NCI-H187 treated with DMSO at 0.1 percent for 48 hours (cell line): ENCODE results near the gene HCAR3.
"Not testable (repeated sequence)": the region's sequence is repeated elsewhere in the genome, so short reads cannot be mapped to it uniquely, and the experiment has no call there.

Source experiments
- DNase-seq: peaks from one replicate; lab custom pipeline; 2025; lab: John Stamatoyannopoulos, UW

HCAR3 gene

DNA sequence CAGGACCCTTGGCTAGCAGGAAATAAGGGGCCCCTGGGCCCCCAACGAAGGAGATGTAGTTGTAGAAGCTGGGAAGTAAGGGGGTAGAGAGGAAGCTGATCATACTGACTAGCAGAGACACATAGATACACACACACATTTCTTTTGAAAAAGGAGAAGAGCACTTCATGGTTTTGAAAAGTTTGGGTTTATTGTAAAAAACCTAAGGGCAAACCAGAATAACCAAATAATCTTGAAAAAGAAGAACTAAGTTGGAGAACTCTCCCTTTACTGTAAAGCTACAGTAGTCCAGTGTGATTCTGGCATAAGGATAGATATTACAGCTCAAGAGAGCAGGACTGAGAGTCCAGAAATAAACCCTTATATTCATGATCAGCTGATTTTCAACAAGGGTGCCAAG lies 5.8 kb upstream of the HCAR3 start:
- DNase-seq = no peak

DNA sequence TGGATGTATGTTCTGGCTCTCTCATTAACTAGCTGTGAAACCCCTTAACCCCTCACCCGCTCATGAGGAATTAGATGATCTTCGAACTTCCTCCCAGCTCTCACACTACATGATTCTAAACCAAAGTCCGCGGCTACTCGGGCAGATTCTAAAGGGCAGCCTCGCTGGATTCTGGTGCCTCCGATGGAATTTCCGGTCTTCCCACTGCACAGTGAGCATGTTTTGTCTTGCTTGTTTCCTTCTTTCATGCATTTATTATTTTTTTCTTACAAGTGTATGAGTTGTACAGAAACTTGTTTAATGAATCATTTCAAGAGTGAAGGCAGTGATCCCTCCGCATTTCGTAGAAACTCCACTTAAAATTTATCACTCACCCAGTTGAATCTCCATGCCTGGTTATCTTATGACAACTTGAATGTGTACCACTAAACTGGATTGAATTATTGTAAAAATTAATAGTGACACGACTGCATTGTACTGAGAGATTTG lies 4.5 kb upstream of the HCAR3 start:
- DNase-seq = no peak

DNA sequence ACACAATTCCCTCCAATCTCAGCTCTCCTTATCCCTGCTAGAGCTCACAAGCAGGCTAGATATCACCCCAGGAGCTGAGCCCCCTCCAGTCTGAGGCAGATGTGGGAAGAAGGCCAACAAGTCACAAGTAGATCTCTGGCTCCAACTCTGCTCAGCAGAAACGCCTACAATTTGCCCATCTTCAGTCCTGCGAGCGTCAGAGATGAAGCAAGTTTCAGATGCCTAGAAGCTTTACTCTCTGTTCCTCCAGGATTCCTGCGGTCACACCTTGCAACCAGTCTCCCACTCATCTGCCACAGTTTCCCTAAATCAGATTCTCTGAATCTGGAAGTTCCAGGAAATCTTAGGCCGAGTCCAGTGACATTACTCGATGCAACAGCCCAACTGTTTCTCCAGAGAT lies 1.4 kb downstream of the HCAR3 start:
- DNase-seq = not testable (repeated sequence)

DNA sequence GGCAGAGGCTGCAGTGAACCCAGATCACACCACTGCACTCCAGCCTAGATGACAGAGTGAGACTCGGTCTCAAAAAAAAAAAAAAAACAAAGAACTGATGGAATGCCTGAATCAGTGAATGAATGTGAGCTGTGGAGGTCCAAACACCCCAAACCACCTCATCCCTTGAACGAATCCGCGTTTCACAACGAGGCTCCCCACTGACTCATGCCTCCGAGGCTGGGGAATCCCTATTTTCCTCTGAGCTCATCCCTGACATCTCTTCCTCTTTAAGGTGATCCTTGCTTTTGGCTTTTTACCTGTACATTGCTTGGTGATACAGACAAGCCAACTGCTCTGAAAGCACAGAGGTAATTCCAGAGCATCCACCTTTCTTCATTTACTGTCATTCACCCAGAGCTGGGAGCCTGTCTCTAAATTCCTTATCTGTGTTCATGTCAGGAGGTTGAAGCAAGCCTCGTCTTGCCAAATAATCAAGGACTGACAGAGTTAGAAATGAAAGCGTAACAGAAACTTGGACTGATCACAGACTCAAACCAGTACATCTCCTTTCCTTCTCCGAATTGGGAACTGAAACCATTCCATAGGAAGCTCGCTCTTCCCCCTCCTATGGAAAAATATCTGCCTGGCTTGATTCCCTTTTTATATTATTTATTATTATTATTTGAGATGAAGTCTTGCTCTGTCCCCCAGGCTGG lies 3.0 kb downstream of the HCAR3 start:
- DNase-seq = not testable (repeated sequence)

DNA sequence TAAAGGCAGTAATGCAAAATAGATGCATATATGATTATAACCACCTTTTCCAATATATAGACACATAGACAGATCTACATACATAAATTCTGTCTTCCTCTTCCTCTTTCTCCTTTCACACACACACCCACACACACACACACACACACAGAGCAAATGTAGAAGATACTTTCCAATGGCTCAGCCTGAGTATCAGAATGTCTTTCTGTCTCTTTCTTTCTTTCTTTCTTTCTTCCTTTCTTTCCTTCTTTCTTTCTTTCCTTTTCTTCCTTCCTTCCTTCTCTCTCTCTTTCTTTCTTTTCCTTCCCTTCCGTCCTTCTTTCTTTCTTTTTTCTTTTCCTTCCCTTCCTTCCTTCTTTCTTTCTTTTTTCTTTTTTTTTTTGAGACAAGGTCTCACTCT lies 5.3 kb downstream of the HCAR3 start:
- not testable (repeated sequence) for DNase-seq

DNA sequence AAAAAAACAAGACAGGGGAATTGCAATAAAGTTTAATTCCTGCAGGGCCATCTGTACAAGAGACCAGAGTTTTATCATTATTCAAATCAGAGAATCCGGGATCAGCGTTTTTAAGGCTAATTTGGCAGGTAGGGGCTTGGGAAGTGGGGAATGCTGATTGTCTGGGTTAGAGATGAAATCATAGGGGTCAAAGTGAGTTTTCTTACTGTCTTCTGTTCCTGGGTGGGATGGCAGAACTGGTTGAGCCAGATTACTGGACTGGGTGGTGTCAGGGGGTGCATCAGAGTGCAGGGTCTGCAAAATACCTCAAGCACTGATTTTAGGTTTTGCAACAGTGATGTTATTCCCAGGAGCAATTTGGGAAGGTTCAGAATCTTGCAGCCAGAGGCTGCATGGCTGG lies 6.3 kb downstream of the HCAR3 start:
- not testable (repeated sequence) for DNase-seq

DNA sequence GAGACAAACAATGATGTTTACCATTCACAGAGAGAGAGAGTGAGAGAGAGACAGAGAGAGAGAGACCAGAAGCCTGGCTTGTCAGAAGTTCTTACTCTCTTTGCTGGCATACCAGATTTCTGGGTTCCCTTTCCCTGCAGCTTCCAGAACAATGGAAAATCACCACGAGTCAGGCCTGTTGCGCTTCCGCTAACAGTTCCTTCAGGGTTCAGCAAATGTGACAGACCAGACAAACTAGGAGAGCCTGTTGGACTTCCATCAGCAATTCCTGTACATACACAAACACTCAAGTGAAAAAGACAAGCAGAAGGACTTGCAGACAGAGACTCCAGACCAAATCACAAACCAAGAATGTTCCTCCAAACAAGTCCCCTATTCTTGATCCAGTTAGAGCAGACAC lies 7.3 kb downstream of the HCAR3 start:
- not testable (repeated sequence) for DNase-seq

DNA sequence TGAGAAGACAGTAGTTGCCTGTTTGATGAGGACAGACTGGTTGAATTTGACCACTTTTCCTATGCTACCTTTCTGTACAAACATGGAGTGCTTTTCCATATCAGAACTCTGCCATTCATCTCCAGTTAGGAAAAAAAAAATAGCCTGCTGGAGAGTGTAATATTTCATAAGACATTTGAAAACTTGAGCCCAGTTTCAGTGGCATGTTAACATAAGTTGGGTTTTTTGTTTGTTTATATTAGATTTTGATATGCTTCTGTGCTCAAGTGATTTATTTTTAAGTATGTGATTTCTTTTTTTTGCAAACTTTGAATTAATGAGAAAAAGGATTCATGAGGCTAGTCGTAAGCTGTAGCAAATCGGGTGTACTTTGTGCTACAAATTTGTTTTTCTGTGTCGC lies 12.8 kb downstream of the HCAR3 start:
- not testable (repeated sequence) for DNase-seq

DNA sequence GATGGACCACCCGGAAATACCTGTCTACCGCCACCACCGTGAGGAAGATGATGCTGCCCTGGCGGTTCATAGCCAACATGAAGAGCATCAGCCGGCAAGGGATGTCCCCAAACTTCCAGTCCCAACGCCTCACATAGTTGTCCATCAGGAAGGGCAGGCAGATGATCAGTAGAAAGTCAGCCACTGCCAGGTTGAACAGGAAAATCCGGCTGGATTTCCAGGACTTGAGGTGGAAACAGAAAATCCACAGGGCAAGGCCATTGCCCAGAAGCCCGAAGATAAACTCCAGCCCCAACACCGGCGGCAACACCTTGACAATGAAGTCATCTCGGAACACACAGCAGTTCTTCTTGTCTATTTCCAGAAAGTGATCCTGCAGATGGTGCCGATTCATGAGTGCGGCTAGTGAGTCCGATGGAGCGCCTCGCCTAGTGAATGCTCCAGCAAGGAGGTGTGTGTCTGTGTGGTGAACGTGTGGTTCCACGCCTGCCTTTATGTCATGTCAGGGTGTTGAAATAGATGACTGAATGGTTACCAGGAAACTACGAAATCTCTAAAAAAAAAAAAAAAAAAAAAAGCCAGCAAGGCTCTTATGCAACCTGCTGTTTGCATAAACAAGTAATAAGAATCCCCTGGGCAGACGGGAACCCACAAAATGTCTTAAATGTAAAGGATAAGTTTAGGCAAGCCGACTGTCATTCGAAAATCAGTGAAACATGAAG lies 13.6 kb downstream of the HCAR3 start, which contains the start of gene HCAR2:
HCAR2 (minus strand) TSS at position 468 of the 722 bp plus-strand sequence; CDS start at position 394, 74 bp downstream.
- not testable (repeated sequence) for DNase-seq

DNA sequence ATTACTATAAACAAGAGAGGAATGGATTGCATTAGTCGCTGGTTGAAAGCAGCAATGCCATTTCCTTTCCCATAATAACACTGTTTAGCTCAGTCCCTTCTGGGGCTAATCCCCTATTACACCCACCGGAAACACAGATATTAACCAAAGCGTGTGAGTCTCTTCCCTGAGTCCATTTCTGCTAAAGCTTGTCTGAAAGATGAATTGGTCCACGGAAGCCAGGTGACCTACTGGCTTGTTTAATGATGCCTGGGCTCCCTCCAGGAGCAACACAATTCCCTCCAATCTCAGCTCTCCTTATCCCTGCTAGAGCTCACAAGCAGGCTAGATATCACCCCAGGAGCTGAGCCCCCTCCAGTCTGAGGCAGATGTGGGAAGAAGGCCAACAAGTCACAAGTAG lies 15.1 kb downstream of the HCAR3 start:
- not testable (repeated sequence) for DNase-seq

DNA sequence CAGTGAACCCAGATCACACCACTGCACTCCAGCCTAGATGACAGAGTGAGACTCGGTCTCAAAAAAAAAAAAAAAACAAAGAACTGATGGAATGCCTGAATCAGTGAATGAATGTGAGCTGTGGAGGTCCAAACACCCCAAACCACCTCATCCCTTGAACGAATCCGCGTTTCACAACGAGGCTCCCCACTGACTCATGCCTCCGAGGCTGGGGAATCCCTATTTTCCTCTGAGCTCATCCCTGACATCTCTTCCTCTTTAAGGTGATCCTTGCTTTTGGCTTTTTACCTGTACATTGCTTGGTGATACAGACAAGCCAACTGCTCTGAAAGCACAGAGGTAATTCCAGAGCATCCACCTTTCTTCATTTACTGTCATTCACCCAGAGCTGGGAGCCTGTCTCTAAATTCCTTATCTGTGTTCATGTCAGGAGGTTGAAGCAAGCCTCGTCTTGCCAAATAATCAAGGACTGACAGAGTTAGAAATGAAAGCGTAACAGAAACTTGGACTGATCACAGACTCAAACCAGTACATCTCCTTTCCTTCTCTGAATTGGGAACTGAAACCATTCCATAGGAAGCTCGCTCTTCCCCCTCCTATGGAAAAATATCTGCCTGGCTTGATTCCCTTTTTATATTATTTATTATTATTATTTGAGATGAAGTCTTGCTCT lies 16.4 kb downstream of the HCAR3 start:
- DNase-seq = not testable (repeated sequence)

DNA sequence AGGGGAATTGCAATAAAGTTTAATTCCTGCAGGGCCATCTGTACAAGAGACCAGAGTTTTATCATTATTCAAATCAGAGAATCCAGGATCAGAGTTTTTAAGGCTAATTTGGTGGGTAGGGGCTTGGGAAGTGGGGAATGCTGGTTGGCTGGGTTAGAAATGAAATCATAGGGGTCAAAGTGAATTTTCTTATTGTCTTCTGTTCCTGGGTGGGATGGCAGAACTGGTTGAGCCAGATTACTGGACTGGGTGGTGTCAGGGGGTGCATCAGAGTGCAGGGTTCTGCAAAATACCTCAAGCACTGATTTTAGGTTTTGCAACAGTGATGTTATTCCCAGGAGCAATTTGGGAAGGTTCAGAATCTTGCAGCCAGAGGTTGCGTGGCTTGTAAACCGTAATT lies 19.7 kb downstream of the HCAR3 start:
- DNase-seq = not testable (repeated sequence)

DNA sequence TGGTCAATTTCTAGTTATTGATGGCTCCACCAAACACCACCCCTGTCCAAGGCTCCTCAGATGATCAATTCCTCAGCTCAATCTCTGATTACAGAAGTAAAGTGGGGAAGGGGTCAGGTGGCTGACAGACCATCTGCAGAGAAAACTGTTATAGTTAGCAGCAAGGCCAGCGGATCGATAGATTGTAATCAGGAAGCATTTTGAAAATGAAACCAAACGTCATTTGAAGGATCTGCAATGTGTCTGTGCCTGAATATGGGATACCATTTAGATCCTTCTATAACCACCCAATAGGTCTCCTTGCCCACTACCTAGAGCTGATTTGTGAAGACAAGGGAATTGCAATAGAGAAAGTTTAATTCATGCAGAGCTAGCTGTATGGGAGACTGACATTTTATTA lies 25.0 kb downstream of the HCAR3 start:
- no peak for DNase-seq

DNA sequence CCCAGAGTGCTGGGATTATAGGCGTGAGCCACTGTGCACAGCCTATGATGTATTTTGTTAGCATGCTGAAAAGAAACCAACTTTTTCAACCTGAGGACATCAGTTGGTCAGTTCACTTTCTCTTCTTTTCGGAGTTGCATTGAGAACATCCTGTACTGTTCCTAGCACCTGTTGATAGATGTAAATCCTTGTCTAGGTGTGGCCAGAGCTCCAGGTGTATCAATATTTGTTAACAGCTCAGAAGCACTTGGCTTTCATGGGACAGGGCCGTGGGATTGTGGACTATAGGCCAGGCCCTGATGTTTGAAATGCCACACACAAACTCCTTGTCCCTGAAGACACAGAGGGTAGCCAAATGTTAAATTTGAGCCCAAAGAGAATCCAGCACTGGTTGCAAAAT lies 28.3 kb downstream of the HCAR3 start:
- no peak for DNase-seq

DNA sequence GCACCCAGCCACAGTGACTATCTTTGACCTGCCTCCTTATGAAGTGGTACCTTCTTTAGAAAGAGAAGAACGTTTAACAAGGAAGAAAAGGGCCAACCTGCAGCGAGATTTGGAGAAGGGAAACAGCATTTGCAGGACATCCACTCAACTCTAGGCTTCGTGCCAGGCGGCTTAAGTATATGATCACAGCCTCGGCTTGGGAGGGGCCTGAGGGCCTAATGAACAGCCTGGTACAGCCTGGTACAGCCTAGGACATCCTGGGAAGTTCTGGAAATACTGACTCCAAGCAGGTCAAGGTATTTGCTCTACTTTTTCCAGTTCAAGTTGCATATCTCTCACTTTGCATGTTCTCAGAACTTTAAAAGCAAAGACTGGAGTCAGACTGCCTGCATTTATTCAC lies 29.5 kb downstream of the HCAR3 start:
- DNase-seq = peak; percentile 14

DNA sequence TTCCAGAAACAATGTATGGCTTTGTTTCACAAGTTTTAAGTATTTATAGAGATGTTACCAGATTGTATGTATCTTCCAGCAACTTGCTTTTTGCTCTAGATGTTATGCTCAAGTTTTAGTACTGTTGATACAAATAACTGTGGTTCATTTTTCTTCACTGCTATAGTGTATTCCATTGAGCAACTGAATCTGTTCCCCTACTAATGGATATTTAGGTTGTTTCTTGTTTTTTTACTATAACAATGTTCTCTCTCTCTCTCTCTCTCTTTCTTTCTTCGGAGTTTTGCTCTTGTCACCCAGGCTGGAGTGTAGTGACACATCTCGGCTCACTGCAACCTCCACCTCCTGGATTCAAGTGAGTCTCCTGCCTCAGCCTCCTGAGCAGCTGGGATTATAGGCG lies 30.1 kb downstream of the HCAR3 start:
- no peak for DNase-seq

DNA sequence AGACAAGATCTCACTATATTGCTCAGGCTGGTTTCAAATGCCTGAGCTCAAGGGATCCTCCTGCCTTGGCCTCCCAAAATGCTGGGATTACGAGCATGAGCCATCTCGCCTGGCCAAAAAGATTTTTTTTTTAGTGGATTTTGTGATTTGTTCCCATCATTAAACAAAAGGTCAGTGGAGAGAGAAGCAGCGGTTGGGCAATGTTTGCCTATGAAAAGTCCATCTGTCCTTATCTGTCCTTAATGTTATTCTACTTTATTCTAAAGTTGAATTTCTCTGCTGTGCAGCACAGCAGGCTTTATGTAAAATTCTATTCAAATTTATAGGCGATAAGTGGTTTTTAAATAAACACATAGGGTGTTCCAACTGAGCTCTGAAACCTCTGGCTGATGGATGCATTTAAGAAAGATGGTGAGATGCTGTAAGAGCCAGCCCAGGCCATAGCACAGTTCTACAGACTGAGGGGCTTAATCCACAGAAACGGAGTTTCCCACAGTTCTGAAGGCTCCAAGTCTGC lies 32.3 kb downstream of the HCAR3 start:
- no peak for DNase-seq

DNA sequence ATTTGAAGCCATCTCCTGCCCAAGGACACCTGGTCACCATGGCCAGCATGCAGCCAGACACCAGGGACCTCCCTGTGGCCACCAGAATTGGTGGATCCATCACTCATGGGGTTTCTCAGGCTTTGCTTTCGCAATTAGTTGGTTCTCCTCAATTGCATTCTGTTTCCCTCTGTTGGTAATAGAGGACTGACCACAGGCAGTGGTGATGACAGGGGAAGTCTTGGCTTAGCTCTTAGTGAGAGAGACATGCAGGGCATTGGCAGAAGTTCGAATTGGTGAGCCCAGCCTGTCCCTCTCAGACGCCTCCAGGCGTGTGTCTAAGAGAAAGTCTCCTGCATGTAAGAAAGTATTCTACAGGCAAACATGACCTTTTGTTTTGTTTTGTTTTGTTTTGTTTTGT lies 34.8 kb downstream of the HCAR3 start:
- DNase-seq = no peak

DNA sequence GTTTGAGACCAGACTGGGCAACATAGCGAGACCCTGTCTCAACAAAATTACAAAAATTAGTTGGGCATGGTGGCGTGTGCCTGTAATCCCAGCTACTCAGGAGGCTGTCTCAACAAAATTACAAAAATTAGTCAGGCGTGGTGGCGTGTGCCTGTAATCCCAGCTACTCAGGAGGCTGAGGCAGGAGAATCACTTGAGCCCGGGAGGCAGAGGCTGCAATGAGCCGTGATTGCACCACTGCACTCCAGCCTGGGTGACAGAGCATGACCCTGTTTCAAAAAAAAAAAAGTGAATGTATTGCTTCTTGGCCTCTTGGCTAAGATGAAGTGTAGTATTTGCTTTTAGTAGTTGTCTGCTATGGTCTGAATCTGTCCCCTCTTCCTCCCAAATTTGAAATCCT lies 35.6 kb downstream of the HCAR3 start:
- DNase-seq = not testable (repeated sequence)

DNA sequence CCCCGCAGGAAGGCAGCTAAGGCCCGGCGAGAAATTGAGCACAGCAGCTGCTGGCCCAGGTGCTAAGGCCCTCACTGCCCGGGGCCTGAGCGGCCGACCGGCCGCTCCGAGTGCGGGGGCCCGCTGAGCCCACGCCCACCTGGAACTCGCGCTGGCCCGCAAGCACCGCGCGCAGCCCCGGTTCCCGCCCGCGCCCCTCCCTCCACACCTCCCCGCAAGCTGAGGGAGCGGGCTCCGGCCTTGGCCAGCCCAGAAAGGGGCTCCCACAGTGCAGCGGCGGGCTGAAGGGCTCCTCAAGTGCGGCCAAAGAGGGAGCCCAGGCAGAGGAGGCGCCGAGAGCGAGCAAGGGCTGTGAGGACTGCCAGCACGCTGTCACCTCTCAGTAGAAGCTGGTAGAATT lies 39.8 kb downstream of the HCAR3 start:
- not testable (repeated sequence) for DNase-seq

DNA sequence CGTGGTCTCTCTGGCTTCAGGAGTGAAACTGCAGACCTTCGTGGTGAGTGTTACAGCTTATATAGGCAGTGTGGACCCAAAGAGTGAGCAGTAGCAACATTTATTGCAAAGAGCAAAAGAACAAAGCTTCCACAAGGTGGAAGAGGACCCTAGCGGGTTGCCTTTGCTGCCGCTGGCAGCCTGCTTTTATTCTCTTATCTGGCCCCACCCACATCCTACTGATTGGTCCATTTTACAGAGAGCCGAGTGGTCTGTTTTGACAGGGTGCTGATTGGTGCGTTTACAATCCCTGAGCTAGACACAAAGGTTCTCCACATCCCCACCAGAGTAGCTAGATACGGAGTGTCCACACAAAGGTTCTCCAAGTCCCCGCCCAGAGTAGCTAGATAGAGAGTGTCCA lies 40.6 kb downstream of the HCAR3 start:
- DNase-seq = not testable (repeated sequence)

DNA sequence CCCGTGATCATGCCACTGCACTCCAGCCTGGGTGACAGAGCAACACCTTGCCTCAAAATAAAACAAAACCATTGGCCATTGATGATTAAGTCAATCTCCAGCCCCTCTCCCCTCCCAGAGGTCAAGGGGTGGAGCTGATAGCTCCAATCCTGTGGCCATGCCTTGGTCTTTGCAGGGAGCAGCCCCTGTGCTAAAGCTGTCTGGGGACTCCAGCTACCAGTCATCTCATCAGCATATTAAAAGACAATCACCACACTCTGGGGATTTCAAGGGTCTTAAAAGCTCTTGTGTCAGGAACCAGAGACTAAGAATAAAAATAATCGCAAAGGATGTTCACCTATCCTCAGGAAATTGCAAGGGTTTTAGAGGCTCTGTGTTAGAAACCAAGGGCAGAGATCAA lies 44.1 kb downstream of the HCAR3 start:
- DNase-seq = no peak
